K562 (cell line): ENCODE results near the gene GOT2. TPM values are rescaled to one million over a fixed set of nuclear protein-coding genes. Genes with fewer than 3 reads are reported as not detected.

Source experiments
- BHLHE40 ChIP-seq: IDR thresholded peaks from 2 replicates; pipeline ENCODE4 v1.6.1; 2011; ENCODE audit warnings: low read length, improper control_type of control experiment
- EP400 ChIP-seq: fragments of 450-650 bp; IDR thresholded peaks from 2 replicates; pipeline ENCODE4 v1.6.1; 2017; ENCODE audit warnings: antibody characterized with exemption, mild to moderate bottlenecking, moderate library complexity
- FOXK2 ChIP-seq, 2 experiments: fragments of 450-650 bp; IDR thresholded peaks in 1 of 2; conservative IDR thresholded peaks in 1 of 2; 2 replicates each; pipeline ENCODE4 v1.6.1; 2016; ENCODE audit warnings: low read depth in 2 of 2, mild to moderate bottlenecking in 1 of 2
- HEY1 ChIP-seq: fragments of 250-450 bp; sonication (Bioruptor Pico); IDR thresholded peaks from 2 replicates; pipeline ENCODE4 v1.5.0; 2020; ENCODE audit warnings: mild to moderate bottlenecking, moderate library complexity, borderline replicate concordance
- HINFP ChIP-seq: fragments of 450-650 bp; conservative IDR thresholded peaks from 2 replicates; pipeline ENCODE4 v1.6.1; 2016; ENCODE audit warnings: missing genetic modification characterization, low read depth, mild to moderate bottlenecking, control low read depth, missing compliant biosample characterization
- HOMEZ ChIP-seq: fragments of 250-450 bp; sonication (Bioruptor Pico); IDR thresholded peaks from 2 replicates; pipeline ENCODE4 v1.4.0; 2020; ENCODE audit warnings: mild to moderate bottlenecking, moderate library complexity
- JUND ChIP-seq, 2 experiments: IDR thresholded peaks; 2 replicates in 1 of 2; 3 replicates in 1 of 2; pipeline ENCODE4 v1.6.1; 2011; ENCODE audit warnings: borderline replicate concordance in 2 of 2, low read depth in 2 of 2, low read length in 2 of 2, improper control_type of control experiment in 1 of 2, missing biosample characterization in 1 of 2, missing genetic modification characterization in 1 of 2, missing genetic modification reagents in 1 of 2
- KLF13 ChIP-seq: fragments of 450-650 bp; IDR thresholded peaks from 2 replicates; pipeline ENCODE4 v1.6.1; 2016; ENCODE audit warnings: missing genetic modification characterization, low read depth, mild to moderate bottlenecking, missing compliant biosample characterization, moderate library complexity, borderline replicate concordance
- KLF6 ChIP-seq: fragments of 250-450 bp; sonication (Bioruptor Pico); IDR thresholded peaks from 2 replicates; pipeline ENCODE4 v1.4.0; 2020; ENCODE audit warnings: mild to moderate bottlenecking, moderate library complexity, borderline replicate concordance
- MYC ChIP-seq, 2 experiments: fragments of 250-450 bp in 1 of 2; sonication (Bioruptor Pico) in 1 of 2; IDR thresholded peaks; 2 replicates each; pipeline versions ENCODE4 v1.5.1 to v1.6.1; 2012 to 2021; ENCODE audit warnings: low read depth in 2 of 2, borderline replicate concordance in 1 of 2, improper control_type of control experiment in 1 of 2, low read length in 1 of 2, mild to moderate bottlenecking in 1 of 2, moderate library complexity in 1 of 2
- PHTF2 ChIP-seq: fragments of 250-450 bp; sonication (Bioruptor Pico); IDR thresholded peaks from 2 replicates; pipeline ENCODE4 v1.5.0; 2021; ENCODE audit warnings: mild to moderate bottlenecking
- SMAD3 ChIP-seq: fragments of 450-650 bp; formaldehyde crosslinking; conservative IDR thresholded peaks from 2 replicates; pipeline ENCODE4 v1.4.0; 2020; ENCODE audit warnings: mild to moderate bottlenecking
- STAT5A ChIP-seq: IDR thresholded peaks from 2 replicates; pipeline ENCODE4 v1.6.1; 2012; ENCODE audit warnings: low read length, inconsistent platforms, borderline replicate concordance
- TAF1 ChIP-seq: IDR thresholded peaks from 2 replicates; pipeline ENCODE4 v1.6.1; 2011; ENCODE audit warnings: mild to moderate bottlenecking, low read length, moderate library complexity; ENCODE audit not compliant: insufficient read depth, control insufficient read depth, severe bottlenecking; ENCODE audit errors: extremely low read depth
- TAF7 ChIP-seq: fragments of 450-650 bp; IDR thresholded peaks from 2 replicates; pipeline ENCODE4 v1.6.1; 2016; ENCODE audit warnings: missing genetic modification characterization, missing compliant biosample characterization
- USF2 ChIP-seq: sonication (generic); formaldehyde crosslinking; IDR thresholded peaks from 2 replicates; pipeline ENCODE4 v1.5.0; 2020; ENCODE audit warnings: missing genetic modification reagents
- ZKSCAN1 ChIP-seq: fragments of 150-350 bp; IDR thresholded peaks from 2 replicates; pipeline ENCODE4 v1.6.1; 2016; ENCODE audit warnings: low read depth, low read length
- ZNF436 ChIP-seq: fragments of 250-450, 450-650 bp; sonication (Bioruptor Pico); formaldehyde crosslinking; IDR thresholded peaks from 2 replicates; pipeline ENCODE4 v1.7.0; 2020; ENCODE audit warnings: mild to moderate bottlenecking
- ZNF583 ChIP-seq: fragments of 250-450 bp; sonication (Bioruptor Pico); IDR thresholded peaks from 2 replicates; pipeline ENCODE4 v1.4.0; 2020
- ZNF592 ChIP-seq: fragments of 450-650 bp; IDR thresholded peaks from 2 replicates; pipeline ENCODE4 v1.6.1; 2017; ENCODE audit warnings: antibody characterized with exemption, mild to moderate bottlenecking
- polyA plus RNA-seq, 8 experiments: library from polyadenylated mRNA; depleted of rRNA in 4 of 8; stranded (reverse) in 5 of 8; unstranded in 3 of 8; fragments of >200 nt; fragmentation: Nextera tagmentation in 2 of 8; fragmentation: Illumina TruSeq in 1 of 8; extraction: Ambion mirVana in 2 of 8; extraction: Trizol in 1 of 8; gene quantifications; 2 replicates each; pipeline versions ENCODE4 v1.2.1 to v1.2.3, GENCODE V29; 2011 to 2014; ENCODE audit warnings: inconsistent platforms in 1 of 8, missing spikeins in 1 of 8
- total RNA-seq, 7 experiments: library from RNA; depleted of rRNA in 6 of 7; stranded (reverse); fragments of >200 nt in 6 of 7; fragmentation: Illumina TruSeq in 2 of 7; extraction: Trizol in 2 of 7; gene quantifications; 2 replicates each; pipeline versions ENCODE4 v1.2.1 to v1.2.3, GENCODE V29; 2011 to 2021; ENCODE audit warnings: low replicate concordance in 1 of 7

The GOT2 gene
- total and polyA plus RNA-seq, 9 of the 15 experiments (the other 6 are each of a cell fraction or from before 2014, with no cell fraction given), result 43.1 to 190 (median 80.2) TPM

- no peak for TF ChIP-seq HINFP (tag)
- TF ChIP-seq PHTF2 (CRISPR knock-in tag), result no peak
- TF ChIP-seq TAF7 (tag), result 0 out of 2 replicates have a peak, but pooled peaks have one; percentile 9
- TF ChIP-seq MYC (IDR thresholded peaks at IDR 0.05; ENCODE audit: low read depth, low read length), result peak; percentile 90
- TF ChIP-seq MYC (CRISPR knock-in tag; IDR thresholded peaks at IDR 0.05; ENCODE audit: borderline replicate concordance, low read depth), result no peak
- TF ChIP-seq USF2 (CRISPR knock-in tag), result peak; percentile 41
- no peak for TF ChIP-seq TAF1
- TF ChIP-seq KLF13, result no peak
- no peak for TF ChIP-seq KLF6
- TF ChIP-seq ZNF592, result 0 out of 2 replicates have a peak, but pooled peaks have one; percentile 18
- peak; percentile 44; the same call in 1 of the 2 replicates for TF ChIP-seq EP400
- TF ChIP-seq BHLHE40, result peak; percentile 79
- no peak for TF ChIP-seq SMAD3 (CRISPR knock-in tag)
- TF ChIP-seq ZNF436, result no peak
- no peak for TF ChIP-seq ZNF583 (CRISPR knock-in tag)
- no peak for TF ChIP-seq ZKSCAN1
- no peak for TF ChIP-seq FOXK2 (conservative IDR thresholded peaks at IDR 0.05 in 1 of 2, IDR thresholded peaks at IDR 0.05 in 1 of 2; ENCODE audit: low read depth in 2 of 2)
- TF ChIP-seq STAT5A, result no peak
- TF ChIP-seq HOMEZ, result no peak
- TF ChIP-seq JUND (IDR thresholded peaks at IDR 0.05; ENCODE audit: borderline replicate concordance, low read depth, low read length), result no peak
- no peak; the same call in 2 of the 3 replicates for TF ChIP-seq JUND (tag; IDR thresholded peaks at IDR 0.05; ENCODE audit: borderline replicate concordance, low read depth, low read length)
- no peak for TF ChIP-seq HEY1 (CRISPR knock-in tag)
Observed at GRCh38 chr16:58658796-58659211, 75.3 kb downstream of the GOT2 start (continued).
